WTC11 (cell line): ENCODE measurements around the gene PPP1R14D.

Source experiments
- CTCF ChIP-seq: fragments of 200-600 bp; IDR thresholded peaks from 2 replicates; pipeline ENCODE4 v1.8.0; 2022; ENCODE audit warnings: antibody characterized with exemption
- ELF4 ChIP-seq: sonication (generic); formaldehyde crosslinking; IDR thresholded peaks from 2 replicates; pipeline ENCODE4 v1.8.1; 2022; ENCODE audit warnings: low read depth, mild to moderate bottlenecking, moderate library complexity, missing genetic modification reagents
- MLX ChIP-seq: sonication (generic); formaldehyde crosslinking; IDR thresholded peaks from 2 replicates; pipeline ENCODE4 v1.8.1; 2023; ENCODE audit warnings: mild to moderate bottlenecking, missing genetic modification reagents, moderate library complexity
- NR2C2 ChIP-seq: sonication (generic); formaldehyde crosslinking; IDR thresholded peaks from 2 replicates; pipeline ENCODE4 v1.8.0; 2022; ENCODE audit warnings: mild to moderate bottlenecking, missing genetic modification reagents
- TF ChIP-seq, protein P1 (sequence below): sonication (generic); formaldehyde crosslinking; conservative IDR thresholded peaks from 2 replicates; pipeline ENCODE4 v1.8.1; 2022; ENCODE audit warnings: mild to moderate bottlenecking, missing genetic modification reagents

DNA sequence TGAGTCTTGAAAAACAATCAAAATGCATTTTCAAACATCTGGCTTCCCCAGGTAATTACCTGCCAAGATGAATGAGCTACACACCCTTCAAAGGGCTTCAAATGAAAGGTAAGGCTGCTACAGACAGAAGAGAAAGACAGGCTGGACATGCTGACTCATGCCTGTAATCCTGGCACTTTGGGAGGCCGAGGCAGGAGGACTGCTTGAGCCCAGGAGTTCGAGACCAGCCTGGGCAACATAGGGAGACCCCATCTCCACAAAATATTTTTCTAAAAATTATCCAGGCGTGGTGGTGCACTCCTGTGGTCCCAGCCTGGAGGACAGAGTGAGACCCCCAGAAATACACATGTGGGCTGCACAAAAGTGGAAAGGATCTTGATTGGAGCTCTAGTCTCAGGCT lies 36.1 kb downstream of the PPP1R14D start:
- TF ChIP-seq, protein P1, sequence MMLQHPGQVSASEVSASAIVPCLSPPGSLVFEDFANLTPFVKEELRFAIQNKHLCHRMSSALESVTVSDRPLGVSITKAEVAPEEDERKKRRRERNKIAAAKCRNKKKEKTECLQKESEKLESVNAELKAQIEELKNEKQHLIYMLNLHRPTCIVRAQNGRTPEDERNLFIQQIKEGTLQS (CRISPR knock-in tag), result no peak
- TF ChIP-seq CTCF (no peak), ELF4 (CRISPR knock-in tag) (no peak), NR2C2 (CRISPR knock-in tag) (no peak), MLX (CRISPR knock-in tag) (no peak)
